GOT3 (cell line): ENCODE data around the gene CFAP65.

Source experiments
- DNase-seq: peaks from one replicate; lab custom pipeline; 2025; ENCODE audit warnings: mixed read lengths; lab: John Stamatoyannopoulos, UW

The CFAP65 gene

GRCh38 chr2:218963601-218964000 is 77.7 kb downstream of the CFAP65 start:
- no peak for DNase-seq

GRCh38 chr2:218962859-218963492 is 78.3 kb downstream of the CFAP65 start:
- DNase-seq: no peak

- no peak for DNase-seq
These were observed 79.4 kb downstream of the CFAP65 start for GRCh38 chr2:218961651-218962570.

GRCh38 chr2:218961229-218961628 is 80.1 kb downstream of the CFAP65 start:
- no peak for DNase-seq

GRCh38 chr2:218960309-218961165 is 80.8 kb downstream of the CFAP65 start:
- no peak for DNase-seq

GRCh38 chr2:218959761-218960308 is 81.5 kb downstream of the CFAP65 start:
- no peak for DNase-seq

GRCh38 chr2:218959141-218959731 is 82.1 kb downstream of the CFAP65 start, which contains the start of gene CDK5R2:
CDK5R2 (plus strand) TSS chr2:218959666; CDS start chr2:218959821, 155 bp downstream.
- DNase-seq: no peak

- no peak for DNase-seq
These were observed 83.0 kb downstream of the CFAP65 start for GRCh38 chr2:218958276-218958675.

GRCh38 chr2:218957671-218958070 is 83.6 kb downstream of the CFAP65 start:
- no peak for DNase-seq

GRCh38 chr2:218956039-218956438 is 85.3 kb downstream of the CFAP65 start:
- DNase-seq: no peak

- DNase-seq: no peak
These were observed 86.6 kb downstream of the CFAP65 start for GRCh38 chr2:218954541-218955300.

- DNase-seq: no peak
These were observed 87.9 kb downstream of the CFAP65 start for GRCh38 chr2:218953366-218953954.
